ENCODE measurements around the gene RFLNA.

The RFLNA gene

DNA sequence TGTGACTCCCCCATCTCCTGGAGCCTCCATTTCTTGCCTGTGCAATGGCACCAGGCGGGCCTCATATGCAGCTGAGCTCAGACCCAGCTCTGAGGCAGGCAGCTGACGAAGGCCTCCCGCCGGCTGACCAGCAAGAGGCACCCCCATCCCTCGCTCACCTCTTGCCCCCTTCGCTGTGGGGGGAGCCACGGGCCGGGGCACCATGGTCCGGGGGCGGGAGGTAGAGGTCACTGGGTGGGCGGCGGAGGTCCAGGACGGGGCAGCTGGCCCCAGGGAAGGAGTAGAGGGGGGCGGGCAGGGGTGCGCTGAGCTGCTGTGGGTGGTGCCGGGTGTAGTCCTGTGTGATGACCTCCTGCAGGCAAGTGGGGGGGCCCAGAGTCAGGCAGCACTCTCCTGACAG, 39.4 kb downstream of the RFLNA start:
- Histone ChIP-seq H3K27me3 (ENCODE audit: insufficient read depth, low read length) (no peaks in the 10 kb centered on the region), H3K9me3 (ENCODE audit: low read length) (no peaks in the 10 kb centered on the region), H3K36me3 (ENCODE audit: insufficient read depth, low read length) (peaks cover 50% of the 10 kb centered on the region)

DNA sequence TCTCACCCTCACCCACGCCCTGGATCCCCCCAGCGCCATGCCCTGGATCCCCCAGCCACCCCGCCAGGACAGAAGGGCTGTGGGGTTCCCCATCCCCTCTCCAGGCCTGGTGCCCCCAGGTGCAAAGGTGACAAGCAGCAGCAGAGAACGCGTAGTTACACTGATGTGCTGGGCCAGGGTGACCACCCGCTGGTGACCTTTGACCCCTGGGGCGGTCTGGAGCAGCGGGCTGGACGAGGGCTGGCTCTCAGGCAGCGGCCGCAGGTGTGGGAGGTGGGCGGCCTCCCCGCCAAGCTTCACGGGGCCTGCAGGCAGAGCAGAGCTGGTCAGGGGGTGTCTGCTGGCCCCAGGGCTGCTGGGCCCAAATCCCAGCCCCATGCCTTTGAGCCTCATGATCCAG, 40.1 kb downstream of the RFLNA start:
- Histone ChIP-seq H3K4me1 (ENCODE audit: insufficient read depth, low read length) (no peaks in the 10 kb centered on the region), H3K4me3 (ENCODE audit: low read length) (no peak overlapping the region), H3K27me3 (ENCODE audit: insufficient read depth, low read length) (no peaks in the 10 kb centered on the region), H3K36me3 (ENCODE audit: insufficient read depth, low read length) (peaks cover 52% of the 10 kb centered on the region), H2AFZ (ENCODE audit: low read depth, low read length) (no peak overlapping the region), H3K9me3 (ENCODE audit: low read length) (no peaks in the 10 kb centered on the region)

More for the DNA sequence above, 39.4 kb downstream of the RFLNA start:
- no peak overlapping the region for H3K4me3 ChIP-seq (ENCODE audit: low read length)
- H2AFZ ChIP-seq (ENCODE audit: low read depth, low read length) = no peak overlapping the region
- H3K4me1 ChIP-seq (ENCODE audit: insufficient read depth, low read length) = no peaks in the 10 kb centered on the region

DNA sequence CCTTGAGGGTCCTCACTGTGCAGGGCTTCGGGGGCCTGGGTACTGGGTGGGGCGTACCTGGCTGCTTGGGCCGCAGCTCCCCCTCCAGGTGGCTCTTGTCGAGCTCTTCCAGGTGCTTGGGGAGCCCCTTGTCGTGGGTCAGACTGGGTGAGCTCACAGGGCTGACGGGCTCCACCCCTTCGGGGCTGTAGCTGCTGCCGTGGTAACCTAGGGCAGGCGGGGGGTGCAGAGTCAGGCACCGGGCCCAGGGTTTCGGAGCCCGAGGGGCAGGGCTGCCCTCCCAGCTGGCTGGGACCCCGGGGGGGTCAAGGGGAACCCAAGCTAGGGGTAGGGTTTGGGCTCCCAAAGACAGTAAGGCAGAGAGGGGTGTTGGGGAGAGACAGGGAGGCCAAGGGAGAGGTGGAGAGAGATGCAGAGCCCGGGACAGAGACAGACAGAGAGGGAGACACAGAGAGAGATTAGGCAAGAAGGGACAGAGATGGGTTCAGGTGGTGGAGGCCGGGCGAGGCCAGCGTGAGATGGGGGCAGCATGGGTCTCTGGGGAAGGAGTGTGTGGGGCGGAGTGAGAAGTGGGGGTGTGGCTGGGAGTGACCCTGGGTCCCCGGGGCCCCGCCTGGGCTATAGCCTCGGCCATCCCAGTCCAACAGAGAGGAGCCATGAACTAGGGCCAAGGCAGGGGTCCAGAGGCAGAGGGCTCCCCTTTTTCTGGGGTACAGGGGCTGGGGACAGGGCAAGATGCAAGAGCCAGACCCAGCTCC, 40.7 kb downstream of the RFLNA start:
- Histone ChIP-seq H2AFZ (ENCODE audit: low read depth, low read length) (no peak overlapping the region), H3K27me3 (ENCODE audit: insufficient read depth, low read length) (no peaks in the 10 kb centered on the region), H3K4me3 (ENCODE audit: low read length) (no peak overlapping the region), H3K36me3 (ENCODE audit: insufficient read depth, low read length) (peaks cover 52% of the 10 kb centered on the region), H3K4me1 (ENCODE audit: insufficient read depth, low read length) (no peaks in the 10 kb centered on the region), H3K9me3 (ENCODE audit: low read length) (no peaks in the 10 kb centered on the region)

DNA sequence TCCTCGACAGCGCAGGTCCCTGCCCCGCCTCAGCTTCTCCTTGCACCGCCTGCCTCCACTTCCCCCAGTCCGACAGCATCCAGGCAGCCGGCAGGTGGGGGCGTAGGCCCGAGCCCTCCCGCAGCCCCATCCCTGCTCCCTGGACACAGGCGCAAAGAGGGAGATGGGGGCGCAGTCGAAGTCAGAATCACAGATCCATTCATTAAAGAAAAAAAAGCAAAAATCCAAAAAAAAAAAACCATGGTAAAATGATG, 41.2 kb downstream of the RFLNA start:
- Histone ChIP-seq H3K27me3 (ENCODE audit: insufficient read depth, low read length) (no peaks in the 10 kb centered on the region), H3K9me3 (ENCODE audit: low read length) (no peaks in the 10 kb centered on the region), H3K36me3 (ENCODE audit: insufficient read depth, low read length) (peaks cover 54% of the 10 kb centered on the region), H2AFZ (ENCODE audit: low read depth, low read length) (no peak overlapping the region), H3K4me1 (ENCODE audit: insufficient read depth, low read length) (no peaks in the 10 kb centered on the region), H3K4me3 (ENCODE audit: low read length) (no peak overlapping the region)

DNA sequence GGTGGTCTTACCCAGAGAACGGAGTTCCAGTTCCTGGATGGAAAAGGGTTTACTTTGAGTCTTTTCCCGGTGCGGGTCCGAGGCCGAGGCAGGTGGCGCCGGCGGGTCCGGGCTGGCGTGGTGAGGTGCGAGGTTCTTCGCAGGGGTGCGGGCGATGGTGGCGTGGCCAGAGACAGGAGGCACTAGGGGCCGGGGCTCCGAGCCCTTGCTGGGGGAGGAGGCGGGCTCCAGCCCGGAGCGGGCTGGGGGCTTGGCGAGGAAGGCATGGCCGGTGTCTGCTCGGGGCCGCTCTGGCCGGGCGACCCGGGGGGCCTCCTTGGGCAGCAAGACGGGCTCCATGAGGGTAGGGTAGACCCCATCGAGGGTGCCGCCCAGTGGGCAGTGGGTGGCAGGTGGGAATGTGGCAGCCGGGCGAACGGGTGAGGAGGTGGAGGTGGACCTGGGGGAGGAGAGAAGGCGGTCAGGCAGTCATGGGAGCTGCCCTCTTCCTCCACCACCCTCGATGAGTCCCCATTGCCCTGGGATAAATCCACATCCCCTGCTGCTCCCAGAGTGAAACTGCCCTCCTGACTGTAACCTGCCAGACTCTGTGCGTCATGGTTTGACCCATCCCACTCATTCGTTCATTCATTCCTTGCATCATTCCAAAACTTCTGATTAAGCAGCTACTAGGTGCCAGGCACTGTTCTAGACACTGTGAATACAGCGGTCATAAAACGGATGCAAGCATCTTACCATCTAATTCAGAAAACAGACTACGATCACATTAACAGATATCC, 42.0 kb downstream of the RFLNA start:
- Histone ChIP-seq H3K9me3 (ENCODE audit: low read length) (no peaks in the 10 kb centered on the region), H2AFZ (ENCODE audit: low read depth, low read length) (no peak overlapping the region), H3K36me3 (ENCODE audit: insufficient read depth, low read length) (peaks cover 60% of the 10 kb centered on the region), H3K27me3 (ENCODE audit: insufficient read depth, low read length) (no peaks in the 10 kb centered on the region), H3K4me1 (ENCODE audit: insufficient read depth, low read length) (no peaks in the 10 kb centered on the region), H3K4me3 (ENCODE audit: low read length) (no peak overlapping the region)

DNA sequence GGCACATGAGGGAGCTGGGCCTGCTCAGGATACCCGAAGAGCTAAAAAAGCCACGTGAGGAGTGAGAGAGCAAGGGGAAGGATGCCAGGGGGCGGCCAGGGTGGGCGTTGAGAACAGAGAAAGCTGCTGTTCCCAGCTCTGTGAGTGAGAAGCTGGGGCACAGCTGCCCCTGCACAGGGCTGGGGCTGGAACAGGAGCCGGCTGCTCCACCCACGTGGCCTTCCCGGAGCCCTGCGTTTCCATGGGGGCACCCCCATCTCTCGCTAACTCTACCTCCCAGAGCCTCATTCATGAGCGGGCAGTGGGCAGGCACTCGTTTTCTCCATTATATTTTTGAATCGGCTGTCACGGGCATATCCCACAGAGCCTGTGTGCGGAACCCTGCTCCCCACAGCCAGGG, 42.7 kb downstream of the RFLNA start:
- peaks cover 58% of the 10 kb centered on the region for H3K36me3 ChIP-seq (ENCODE audit: insufficient read depth, low read length)
- H3K9me3 ChIP-seq (ENCODE audit: low read length) = no peaks in the 10 kb centered on the region
- no peaks in the 10 kb centered on the region for H3K4me1 ChIP-seq (ENCODE audit: insufficient read depth, low read length)
- H3K27me3 ChIP-seq (ENCODE audit: insufficient read depth, low read length) = no peaks in the 10 kb centered on the region
- H2AFZ ChIP-seq (ENCODE audit: low read depth, low read length) = no peak overlapping the region
- no peak overlapping the region for H3K4me3 ChIP-seq (ENCODE audit: low read length)

DNA sequence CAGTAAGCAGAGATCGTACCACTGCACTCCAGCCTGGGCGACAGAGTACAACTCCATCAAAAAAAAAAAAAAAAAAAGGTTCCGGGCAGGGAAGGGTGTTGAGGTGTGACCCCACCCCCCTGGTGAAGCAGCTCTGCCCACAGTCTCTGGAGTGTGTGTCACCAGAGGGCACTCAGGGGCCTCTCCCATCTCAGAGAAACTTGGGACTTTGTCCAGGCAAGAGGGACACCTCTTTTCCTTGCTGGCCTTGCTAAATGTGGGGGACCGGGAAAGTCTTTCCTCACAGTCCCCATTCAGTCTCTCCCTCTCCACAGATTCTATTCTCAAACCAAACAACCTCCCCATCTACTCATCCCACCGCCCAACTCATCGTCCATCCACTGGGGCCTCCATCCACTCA, 43.6 kb downstream of the RFLNA start:
- Histone ChIP-seq H3K4me3 (ENCODE audit: low read length) (no peak overlapping the region), H2AFZ (ENCODE audit: low read depth, low read length) (no peak overlapping the region), H3K36me3 (ENCODE audit: insufficient read depth, low read length) (peaks cover 62% of the 10 kb centered on the region), H3K9me3 (ENCODE audit: low read length) (no peaks in the 10 kb centered on the region), H3K4me1 (ENCODE audit: insufficient read depth, low read length) (no peaks in the 10 kb centered on the region), H3K27me3 (ENCODE audit: insufficient read depth, low read length) (no peaks in the 10 kb centered on the region)

DNA sequence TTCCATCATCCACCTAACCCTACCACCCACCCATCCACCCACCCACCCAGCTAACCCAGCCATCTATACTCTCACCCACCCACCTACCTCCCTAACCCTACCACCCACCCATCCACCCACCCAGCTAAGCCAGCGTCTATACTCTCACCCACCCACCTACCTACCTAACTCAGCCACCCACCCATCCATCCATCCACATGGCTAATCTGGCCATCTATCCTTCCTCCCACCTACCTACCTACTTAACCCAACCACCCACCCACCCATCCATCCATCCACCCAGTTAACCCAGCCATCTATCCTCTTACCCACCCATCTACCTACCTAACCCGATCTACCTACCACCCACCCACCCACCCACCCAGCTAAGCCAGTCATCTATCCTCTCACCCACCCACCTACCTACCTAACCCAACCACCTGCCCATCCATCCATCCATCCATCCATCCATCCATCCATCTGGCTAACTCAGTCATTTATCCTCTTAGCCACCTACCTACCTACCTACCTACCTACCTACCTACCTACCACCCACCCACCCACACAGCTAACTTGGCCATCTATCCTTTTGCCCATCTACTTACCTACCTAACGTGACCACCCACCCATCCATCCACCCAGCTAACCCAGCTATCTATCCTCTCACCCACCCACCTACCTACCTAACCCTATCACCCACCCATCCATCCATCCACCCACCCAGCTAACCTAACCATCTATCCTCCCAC, 44.1 kb downstream of the RFLNA start:
- Histone ChIP-seq H3K27me3 (ENCODE audit: insufficient read depth, low read length) (no peaks in the 10 kb centered on the region), H3K4me1 (ENCODE audit: insufficient read depth, low read length) (no peaks in the 10 kb centered on the region), H3K4me3 (ENCODE audit: low read length) (no peak overlapping the region), H2AFZ (ENCODE audit: low read depth, low read length) (no peak overlapping the region), H3K9me3 (ENCODE audit: low read length) (no peaks in the 10 kb centered on the region), H3K36me3 (ENCODE audit: insufficient read depth, low read length) (peaks cover 63% of the 10 kb centered on the region)

DNA sequence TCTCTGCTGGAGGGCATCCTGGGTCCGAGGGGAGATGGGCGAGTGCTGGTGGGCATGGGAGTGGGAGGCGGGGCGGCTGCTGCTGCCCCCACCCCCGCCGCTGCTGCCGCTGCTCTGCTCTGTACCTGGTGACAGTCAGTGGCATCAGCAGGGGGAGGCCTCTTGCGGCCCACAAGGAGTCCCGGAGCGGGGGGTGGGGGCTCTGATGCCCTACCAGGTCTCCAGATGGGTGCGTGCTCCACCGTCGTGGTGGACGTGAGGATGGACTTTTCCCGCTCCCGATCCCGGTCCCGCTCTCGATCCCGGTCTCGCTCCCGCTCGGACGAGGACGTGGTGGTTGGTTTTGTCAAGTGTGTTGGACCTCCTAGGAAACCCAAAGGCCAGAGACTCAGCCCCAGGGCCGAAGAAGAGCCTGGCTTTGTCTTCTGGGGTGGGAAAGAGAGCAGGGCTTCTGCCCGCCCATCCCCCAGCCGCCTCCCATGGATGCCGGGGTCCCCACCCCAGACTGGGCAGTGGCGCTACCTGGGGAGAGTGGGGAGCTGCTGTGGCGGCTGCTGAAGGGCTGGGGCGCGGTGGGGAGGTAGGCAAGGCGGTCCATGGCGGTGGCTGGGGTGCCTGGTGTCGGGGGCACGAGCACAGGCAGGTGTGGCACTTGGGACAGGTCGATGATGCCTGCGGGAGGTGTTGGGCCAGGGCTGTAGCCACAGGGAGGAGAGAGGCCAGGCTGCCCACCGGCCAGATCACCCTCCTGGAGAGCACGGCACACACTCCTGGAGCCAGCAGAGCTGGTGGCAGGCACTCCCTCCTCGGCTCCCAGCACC, 45.4 kb downstream of the RFLNA start:
- Histone ChIP-seq H3K4me3 (ENCODE audit: low read length) (no peak overlapping the region), H3K27me3 (ENCODE audit: insufficient read depth, low read length) (no peaks in the 10 kb centered on the region), H3K36me3 (ENCODE audit: insufficient read depth, low read length) (peaks cover 70% of the 10 kb centered on the region), H3K4me1 (ENCODE audit: insufficient read depth, low read length) (no peaks in the 10 kb centered on the region), H3K9me3 (ENCODE audit: low read length) (no peaks in the 10 kb centered on the region), H2AFZ (ENCODE audit: low read depth, low read length) (no peak overlapping the region)

DNA sequence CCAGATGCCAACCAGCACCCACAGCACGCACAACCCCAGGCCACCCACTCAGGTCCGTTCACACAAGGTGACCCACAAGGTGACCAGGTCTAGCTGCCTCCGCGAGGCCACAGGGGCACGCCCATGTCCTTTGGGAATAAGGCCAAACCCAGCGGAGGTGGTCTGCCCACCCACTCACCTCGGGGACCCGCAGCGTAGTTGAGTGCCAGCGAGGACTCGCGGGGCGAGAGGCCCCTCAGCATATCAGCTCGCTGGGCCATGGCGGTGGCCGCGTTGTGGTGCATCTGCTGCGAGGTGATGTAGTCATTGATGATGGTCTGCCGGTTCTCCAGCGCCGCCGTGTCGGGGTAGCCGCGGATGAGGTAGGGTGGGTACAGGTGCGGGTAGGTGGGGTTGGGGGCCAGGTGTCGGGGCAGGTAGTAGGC, 46.8 kb downstream of the RFLNA start:
- H3K4me1 ChIP-seq (ENCODE audit: insufficient read depth, low read length) = no peaks in the 10 kb centered on the region
- H3K9me3 ChIP-seq (ENCODE audit: low read length) = no peaks in the 10 kb centered on the region
- no peak overlapping the region for H2AFZ ChIP-seq (ENCODE audit: low read depth, low read length)
- no peak overlapping the region for H3K4me3 ChIP-seq (ENCODE audit: low read length)
- no peaks in the 10 kb centered on the region for H3K27me3 ChIP-seq (ENCODE audit: insufficient read depth, low read length)
- peaks cover 73% of the 10 kb centered on the region for H3K36me3 ChIP-seq (ENCODE audit: insufficient read depth, low read length)

DNA sequence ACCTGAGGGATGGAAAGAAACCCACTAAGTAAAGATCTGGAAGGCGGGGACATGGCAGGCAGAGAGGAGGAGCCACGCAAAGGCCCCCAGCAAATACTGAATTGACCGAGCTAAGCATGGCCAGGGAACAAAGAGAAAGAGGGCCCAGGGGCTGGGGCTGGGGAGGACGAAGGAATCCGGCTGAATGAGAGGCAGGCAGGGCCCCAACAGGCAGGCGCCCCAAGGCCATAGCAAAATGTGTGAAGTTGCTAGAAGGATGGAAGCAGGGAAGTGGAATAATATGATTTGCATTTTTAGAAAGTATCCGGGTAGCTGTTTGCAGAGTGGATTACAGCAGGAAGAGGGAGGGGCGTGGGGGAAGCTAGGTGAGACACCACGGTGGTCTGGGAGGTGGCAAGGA, 49.1 kb downstream of the RFLNA start:
- Histone ChIP-seq H3K36me3 (ENCODE audit: insufficient read depth, low read length) (peaks cover 78% of the 10 kb centered on the region), H3K4me1 (ENCODE audit: insufficient read depth, low read length) (no peaks in the 10 kb centered on the region), H2AFZ (ENCODE audit: low read depth, low read length) (no peak overlapping the region), H3K4me3 (ENCODE audit: low read length) (no peak overlapping the region), H3K9me3 (ENCODE audit: low read length) (no peaks in the 10 kb centered on the region), H3K27me3 (ENCODE audit: insufficient read depth, low read length) (no peaks in the 10 kb centered on the region)

DNA sequence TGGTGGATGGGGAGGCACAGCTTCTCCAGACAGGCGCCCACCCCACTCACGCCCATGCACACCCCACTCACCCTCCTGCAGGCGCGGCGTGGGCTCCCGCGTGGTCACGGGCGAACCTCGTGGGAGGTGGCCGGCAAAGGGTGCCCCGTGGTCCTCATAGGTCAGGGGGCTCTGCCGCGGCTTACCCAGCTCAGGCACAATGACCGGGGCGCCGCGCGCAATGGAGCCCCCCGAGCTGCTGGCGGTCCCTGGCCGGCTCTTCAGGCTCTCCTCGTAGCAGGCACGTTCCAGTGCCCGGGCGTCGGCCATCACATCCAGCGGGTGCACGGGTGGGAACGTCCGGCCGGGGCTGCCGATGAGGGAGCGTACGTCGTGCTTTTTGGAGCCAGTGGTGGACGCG, 49.6 kb downstream of the RFLNA start:
- Histone ChIP-seq H3K4me1 (ENCODE audit: insufficient read depth, low read length) (no peaks in the 10 kb centered on the region), H3K27me3 (ENCODE audit: insufficient read depth, low read length) (no peaks in the 10 kb centered on the region), H3K36me3 (ENCODE audit: insufficient read depth, low read length) (peaks cover 78% of the 10 kb centered on the region), H3K9me3 (ENCODE audit: low read length) (no peaks in the 10 kb centered on the region), H3K4me3 (ENCODE audit: low read length) (no peak overlapping the region), H2AFZ (ENCODE audit: low read depth, low read length) (no peak overlapping the region)

DNA sequence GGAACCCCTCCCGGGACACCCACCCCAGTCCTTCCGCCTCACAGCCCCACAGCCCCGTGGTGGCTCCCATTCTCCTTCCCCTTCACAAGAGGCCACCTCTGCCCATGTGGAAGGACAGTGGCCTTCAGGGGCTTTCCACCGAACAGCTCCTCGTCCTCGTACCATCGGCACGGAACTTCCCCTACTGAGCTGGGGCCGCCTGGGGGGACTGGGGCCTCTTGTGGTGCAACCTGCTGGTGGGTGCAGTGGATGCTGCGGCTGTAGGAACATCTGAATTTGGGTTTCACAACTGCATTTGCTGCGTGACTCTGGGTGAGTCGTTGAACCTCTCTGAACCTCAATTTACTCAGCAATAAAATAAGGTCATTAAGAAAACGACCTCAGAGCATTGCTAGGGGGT, 50.9 kb downstream of the RFLNA start:
- H3K36me3 ChIP-seq (ENCODE audit: insufficient read depth, low read length) = peaks cover 78% of the 10 kb centered on the region
- H3K9me3 ChIP-seq (ENCODE audit: low read length) = no peaks in the 10 kb centered on the region
- H3K27me3 ChIP-seq (ENCODE audit: insufficient read depth, low read length) = no peaks in the 10 kb centered on the region
- H3K4me3 ChIP-seq (ENCODE audit: low read length) = no peak overlapping the region
- H2AFZ ChIP-seq (ENCODE audit: low read depth, low read length) = no peak overlapping the region
- H3K4me1 ChIP-seq (ENCODE audit: insufficient read depth, low read length) = no peaks in the 10 kb centered on the region

All from neuron (in vitro differentiated cells).